Mesodermal cell (in vitro differentiated cells): Measurements from ENCODE around the gene TLR3.
"Not testable (repeated sequence)": the region's sequence is repeated elsewhere in the genome, so short reads cannot be mapped to it uniquely, and the experiment has no call there.

Source experiments
- H3K27ac ChIP-seq: 2 replicates; pipeline ENCODE4 v1.7.0; 2013; ENCODE audit warnings: mild to moderate bottlenecking, low read depth, low read length, moderate library complexity; ENCODE audit not compliant: severe bottlenecking
- H3K36me3 ChIP-seq: 2 replicates; pipeline ENCODE4 v1.7.1; 2013; ENCODE audit warnings: mild to moderate bottlenecking, low read length, moderate library complexity; ENCODE audit not compliant: control insufficient read depth, insufficient read depth
- H3K4me1 ChIP-seq: one replicate; pipeline ENCODE4 v1.7.1; 2013; ENCODE audit warnings: mild to moderate bottlenecking, low read length; ENCODE audit not compliant: insufficient read depth, control insufficient read depth, poor library complexity, severe bottlenecking
- H3K4me3 ChIP-seq: 2 replicates; pipeline ENCODE4 v1.7.0; 2013; ENCODE audit warnings: low read length, control low read depth, mild to moderate bottlenecking; ENCODE audit not compliant: insufficient read depth, poor library complexity, severe bottlenecking; ENCODE audit errors: extremely low read depth
- H3K9me3 ChIP-seq: 2 replicates; pipeline ENCODE4 v1.7.1; 2013; ENCODE audit warnings: mild to moderate bottlenecking, low read length, moderate library complexity; ENCODE audit not compliant: control insufficient read depth
- WGBS, 2 experiments: methylation state at CpG; one replicate each; pipeline ENCODE4 v1.1.5; 2013; ENCODE audit warnings: missing lambda C conversion rate in 2 of 2; ENCODE audit not compliant: insufficient coverage in 2 of 2; 5-methylcytosine and 5-hydroxymethylcytosine counted together

Gene TLR3

DNA sequence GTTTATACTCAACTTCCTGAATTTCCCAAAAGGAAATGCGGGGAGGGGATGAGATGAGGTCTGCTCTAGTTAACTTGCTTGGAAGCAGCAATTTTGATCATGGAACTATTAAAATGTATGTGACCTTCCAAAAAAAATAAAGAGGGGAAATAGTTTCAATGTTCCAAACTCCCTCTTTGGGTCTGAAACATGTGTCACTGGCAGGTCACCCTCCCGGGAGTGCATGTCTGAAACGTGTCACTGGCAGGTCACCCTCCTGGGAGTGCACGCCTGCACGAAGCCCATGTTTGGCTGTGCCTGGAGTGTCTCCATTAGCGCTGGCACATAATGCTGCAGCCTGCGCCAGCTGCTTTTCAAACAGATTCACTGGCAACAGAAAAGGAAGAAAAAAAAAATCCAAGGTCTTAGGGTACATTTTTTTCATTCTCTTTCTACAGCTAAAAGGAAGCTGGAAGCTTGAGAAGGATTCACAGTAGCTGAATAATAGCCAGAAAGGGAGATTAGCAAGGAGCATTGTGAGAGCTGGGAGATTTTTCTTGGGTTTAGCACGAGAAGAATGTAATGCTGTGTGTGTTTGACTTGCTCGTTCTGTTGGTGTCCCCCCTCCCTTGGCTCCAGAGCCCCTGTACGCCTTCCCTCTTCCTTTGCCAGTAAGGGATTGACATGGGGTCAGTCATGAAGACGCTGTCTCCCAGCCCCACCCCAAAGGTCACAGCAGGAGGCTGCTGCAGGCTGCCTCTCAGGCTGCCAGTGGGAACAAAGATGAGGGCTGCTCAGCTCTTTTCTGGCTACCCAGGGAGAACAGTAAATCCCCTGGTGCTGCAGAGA is 39.2 kb upstream of the TLR3 start:
- no peak overlapping the region for H3K27ac ChIP-seq
- no peaks in the 10 kb centered on the region for H3K36me3 ChIP-seq
- H3K9me3 ChIP-seq: peaks cover 14% of the 10 kb centered on the region
- no peak overlapping the region for H3K4me3 ChIP-seq
- WGBS, 2 experiments: 64 to 76% methylated on average over 6 to 8 of the region's 11 CpGs
- H3K4me1 ChIP-seq: no peaks in the 10 kb centered on the region

DNA sequence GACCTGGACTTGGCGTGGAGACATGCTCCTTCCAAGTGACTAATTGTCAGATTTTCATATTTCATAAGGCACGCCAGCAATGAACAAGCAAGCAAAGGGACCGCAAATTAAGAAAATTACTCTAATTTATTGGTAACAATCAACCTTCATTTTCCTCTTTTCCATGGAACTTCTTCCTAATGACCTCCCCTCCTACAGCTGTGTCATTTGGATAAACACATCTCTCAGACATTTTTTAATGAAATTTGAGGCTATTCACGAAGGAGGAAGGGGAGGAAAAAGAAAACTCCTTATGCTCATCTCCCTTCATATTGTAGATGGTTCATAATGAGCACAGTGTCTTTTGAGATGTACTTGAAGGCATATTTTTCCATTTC is 38.6 kb upstream of the TLR3 start:
- WGBS, 2 experiments: 71 to 84% methylated on average over 3 of the region's 4 CpGs
- Histone ChIP-seq H3K4me3 (no peak overlapping the region), H3K27ac (no peak overlapping the region), H3K36me3 (no peaks in the 10 kb centered on the region), H3K4me1 (no peaks in the 10 kb centered on the region), H3K9me3 (peaks cover 19% of the 10 kb centered on the region)

DNA sequence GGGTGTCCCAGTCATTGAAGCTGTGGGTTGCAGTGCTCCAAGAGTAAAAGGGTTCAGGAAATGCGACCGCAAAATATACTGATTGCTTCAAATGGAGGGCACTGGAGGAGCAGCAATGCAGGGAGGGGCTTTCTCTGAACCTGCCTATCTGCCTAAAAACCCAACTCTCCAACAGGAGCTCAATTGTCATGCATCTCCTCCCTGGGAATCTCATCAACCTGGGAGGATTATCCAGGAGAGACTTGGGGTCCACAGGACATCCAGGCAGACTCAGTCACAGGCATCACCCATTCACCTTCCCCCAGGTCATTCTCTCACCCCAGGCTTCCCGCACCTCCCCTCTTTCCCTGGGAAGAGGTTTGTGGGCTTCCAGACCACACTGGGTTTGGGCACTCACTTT is 38.2 kb upstream of the TLR3 start:
- WGBS, 2 experiments: 65 to 75% methylated on average over 3 of the region's 3 CpGs
- Histone ChIP-seq H3K36me3 (no peaks in the 10 kb centered on the region), H3K4me1 (no peaks in the 10 kb centered on the region), H3K27ac (no peak overlapping the region), H3K4me3 (no peak overlapping the region), H3K9me3 (peaks cover 21% of the 10 kb centered on the region)

DNA sequence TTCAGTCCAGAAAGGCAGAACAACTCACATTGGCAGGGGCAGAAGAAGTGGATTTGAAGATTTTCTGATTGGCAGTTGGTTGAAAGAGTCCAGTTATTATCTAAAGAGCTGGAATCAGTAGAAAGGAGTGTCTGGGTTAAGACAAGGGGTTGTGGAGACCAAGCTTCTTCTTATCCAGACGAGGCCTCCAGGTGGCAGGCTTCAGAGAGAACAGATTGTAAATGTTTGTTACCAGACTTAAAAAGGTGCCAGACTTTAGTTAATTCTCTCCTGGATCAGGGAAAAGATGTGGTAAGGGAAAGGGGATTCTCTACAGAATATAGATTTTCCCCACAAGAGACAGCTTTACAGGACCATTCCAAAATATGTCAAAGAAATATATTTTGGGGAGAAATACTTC is 36.7 kb upstream of the TLR3 start:
- no peak overlapping the region for H3K27ac ChIP-seq
- no peak overlapping the region for H3K4me3 ChIP-seq
- no peaks in the 10 kb centered on the region for H3K4me1 ChIP-seq
- peaks cover 27% of the 10 kb centered on the region for H3K9me3 ChIP-seq
- WGBS, 2 experiments: 25% methylated on average over 1 of the region's 1 CpG; no CpG with 5 or more reads in 1 of the 2 experiments
- H3K36me3 ChIP-seq: no peaks in the 10 kb centered on the region

DNA sequence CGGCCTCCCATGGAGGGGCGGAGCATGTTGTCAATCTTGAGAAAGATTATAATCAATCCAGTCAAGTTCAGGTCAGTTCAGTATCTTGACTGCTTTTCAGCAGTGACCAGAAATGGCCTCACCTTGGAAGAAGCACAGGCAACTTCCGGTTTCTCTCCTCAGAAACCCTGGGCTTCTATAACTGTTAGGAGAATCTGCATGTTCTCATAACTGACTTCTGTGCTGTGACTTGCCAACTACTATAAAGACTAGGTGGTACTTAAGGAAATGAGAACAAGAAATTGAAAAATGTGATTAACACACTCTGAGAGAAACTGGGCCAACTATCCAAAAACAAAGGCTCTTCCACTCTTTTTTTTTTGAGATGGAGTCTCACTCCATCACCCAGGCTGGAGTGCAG is 35.9 kb upstream of the TLR3 start:
- WGBS, 2 experiments: 92 to 100% methylated on average over 3 of the region's 3 CpGs
- no peaks in the 10 kb centered on the region for H3K4me1 ChIP-seq
- H3K9me3 ChIP-seq: peaks cover 21% of the 10 kb centered on the region

DNA sequence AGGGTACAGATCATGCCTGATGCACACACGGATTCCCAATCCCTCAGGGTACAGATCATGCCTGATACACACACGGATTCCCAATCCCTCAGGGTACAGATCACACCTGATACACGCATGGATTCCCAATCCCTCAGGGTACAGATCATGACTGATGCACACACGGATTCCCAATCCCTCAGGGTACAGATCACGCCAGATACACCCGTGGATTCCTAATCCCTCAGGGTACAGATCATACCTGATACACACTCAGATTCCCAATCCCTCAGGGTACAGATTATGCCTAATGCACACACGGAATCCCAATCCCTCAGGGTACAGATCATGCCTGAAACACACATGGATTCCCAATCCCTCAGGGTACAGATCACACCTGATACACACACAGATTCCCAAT is 34.3 kb upstream of the TLR3 start:
- H3K4me1 ChIP-seq, H3K36me3 ChIP-seq, H3K27ac ChIP-seq, H3K4me3 ChIP-seq: not testable (repeated sequence)
- 86 to 90% methylated on average over 7 of the region's 7 CpGs for WGBS, 2 experiments
- peaks cover 20% of the 10 kb centered on the region for H3K9me3 ChIP-seq

More for the DNA sequence above, 35.9 kb upstream of the TLR3 start:
- no peaks in the 10 kb centered on the region for H3K36me3 ChIP-seq
- no peak overlapping the region for H3K4me3 ChIP-seq
- no peak overlapping the region for H3K27ac ChIP-seq

DNA sequence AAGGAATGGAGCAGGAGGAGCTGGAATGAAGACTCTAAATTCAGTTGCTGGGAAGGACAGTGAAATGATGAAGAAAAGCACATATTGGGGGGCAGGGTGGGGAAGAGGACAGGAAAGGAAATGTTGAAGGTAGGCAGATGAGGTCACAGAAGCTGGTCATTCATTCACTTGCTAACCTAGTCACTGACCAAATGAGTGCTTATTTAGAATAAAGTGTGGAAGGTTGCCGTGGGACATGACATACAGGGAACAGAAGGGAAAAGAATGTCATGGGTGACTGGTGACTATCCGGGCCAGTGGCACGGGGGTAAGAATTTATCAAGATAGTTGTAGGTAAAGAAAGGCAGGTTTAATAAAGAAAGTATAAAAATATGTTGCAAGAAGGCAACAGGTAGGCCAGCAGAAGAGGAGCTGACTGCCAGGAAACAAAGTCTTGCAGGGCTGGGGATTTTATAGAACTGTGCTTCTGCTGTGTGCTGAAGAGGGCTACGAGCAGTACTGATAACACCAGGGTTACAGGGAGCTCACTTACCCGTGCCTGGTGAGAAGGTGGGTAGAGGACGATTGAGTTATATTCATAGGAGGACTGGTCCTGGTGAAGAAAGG is 31.9 kb upstream of the TLR3 start:
- Histone ChIP-seq H3K36me3 (no peaks in the 10 kb centered on the region), H3K9me3 (peaks cover 20% of the 10 kb centered on the region), H3K4me1 (no peaks in the 10 kb centered on the region), H3K4me3 (no peak overlapping the region), H3K27ac (no peak overlapping the region)
- WGBS, 2 experiments: 93 to 95% methylated on average over 4 of the region's 6 CpGs

DNA sequence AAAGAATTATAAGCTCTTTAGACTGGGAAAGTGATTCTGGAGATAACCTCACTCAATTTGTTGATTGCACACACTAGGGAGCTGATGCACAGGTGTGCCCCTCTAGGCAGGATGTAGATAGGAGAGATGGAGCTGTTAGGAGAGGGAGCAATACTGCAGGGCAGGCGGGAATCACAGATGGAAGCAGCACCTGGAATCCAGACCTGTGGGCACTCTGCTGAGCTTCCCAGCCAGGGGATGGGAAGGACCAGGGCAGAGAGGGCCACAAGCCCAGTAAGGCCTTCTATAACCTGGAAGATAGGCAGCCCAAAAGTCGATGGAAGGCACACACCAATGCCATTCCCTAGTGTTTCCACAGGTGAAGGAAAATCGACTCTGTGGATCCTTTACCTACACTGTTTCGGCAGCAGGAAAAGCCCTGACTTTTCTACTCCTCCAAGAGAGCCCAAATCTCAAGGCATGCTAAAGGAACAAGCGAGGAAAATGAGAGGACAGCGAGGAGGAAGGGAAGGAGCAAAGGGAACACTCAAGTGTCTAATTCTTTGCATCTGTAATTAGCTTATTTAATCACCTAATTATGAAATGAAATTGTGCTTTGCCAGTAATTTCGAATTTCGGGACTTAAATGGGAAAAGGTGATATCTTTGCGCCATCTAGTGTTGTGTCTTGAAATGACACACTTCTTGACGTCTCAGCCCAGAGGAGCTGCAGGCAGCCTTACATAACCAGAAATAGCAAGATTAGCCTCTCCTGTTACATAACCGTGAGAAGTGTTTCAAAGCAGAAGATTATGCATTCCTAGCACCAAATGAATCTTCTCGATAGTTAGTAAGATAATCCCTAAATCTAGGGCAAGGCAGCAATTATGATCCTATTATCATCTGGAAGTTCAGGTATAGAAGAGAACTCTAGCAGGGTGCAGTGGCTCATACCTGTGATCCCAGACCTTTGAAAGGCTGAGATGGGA is 31.0 kb upstream of the TLR3 start:
- H3K4me3 ChIP-seq: no peak overlapping the region
- WGBS, 2 experiments: 14 to 43% methylated on average over 3 to 6 of the region's 12 CpGs
- H3K9me3 ChIP-seq: peaks cover 20% of the 10 kb centered on the region
- no peaks in the 10 kb centered on the region for H3K36me3 ChIP-seq
- H3K27ac ChIP-seq: no peak overlapping the region
- H3K4me1 ChIP-seq: no peaks in the 10 kb centered on the region

DNA sequence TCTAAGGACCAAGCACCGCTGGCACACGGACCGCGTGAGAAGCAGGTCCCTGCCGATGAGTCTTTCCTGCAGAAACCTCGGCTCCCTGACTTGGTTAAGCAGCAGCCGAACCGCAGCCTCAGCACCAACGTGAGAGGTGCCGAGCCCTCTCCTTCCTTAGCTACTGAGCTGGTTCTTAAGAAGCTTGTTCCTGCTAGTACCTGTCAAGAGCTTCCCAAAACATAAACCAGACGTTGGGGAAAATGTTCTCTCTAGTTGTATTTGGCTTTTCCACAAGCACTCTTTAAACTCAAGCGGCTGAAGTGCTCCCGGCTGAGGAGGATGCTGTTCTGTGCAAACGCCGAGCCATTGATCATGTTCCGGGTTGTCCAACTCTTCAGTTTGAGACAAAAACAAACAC is 29.3 kb upstream of the TLR3 start:
- H3K36me3 ChIP-seq: no peaks in the 10 kb centered on the region
- no peak overlapping the region for H3K4me3 ChIP-seq
- no peak overlapping the region for H3K27ac ChIP-seq
- 84% methylated on average over 15 to 16 of the region's 16 CpGs for WGBS, 2 experiments
- peaks cover 18% of the 10 kb centered on the region for H3K9me3 ChIP-seq
- H3K4me1 ChIP-seq: no peaks in the 10 kb centered on the region

DNA sequence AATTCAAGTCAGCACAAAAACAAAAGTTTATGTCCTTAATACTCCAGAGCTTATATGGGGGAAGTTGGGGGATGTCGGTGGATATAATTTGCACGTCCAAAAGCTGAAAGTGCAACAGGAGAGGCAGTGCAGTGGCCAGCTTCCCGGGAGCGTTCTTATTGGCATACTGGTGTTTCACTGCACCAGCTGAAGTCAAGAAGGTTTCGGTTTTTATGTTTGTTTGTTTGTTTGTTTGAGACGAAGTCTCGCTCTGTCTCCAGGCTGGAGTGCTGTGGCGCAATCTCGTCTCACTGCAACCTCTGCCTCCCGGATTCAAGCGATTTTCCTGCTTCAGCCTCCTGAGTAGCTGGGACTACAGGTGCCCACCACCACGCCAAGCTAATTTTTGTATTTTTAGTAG is 28.6 kb upstream of the TLR3 start:
- no peaks in the 10 kb centered on the region for H3K4me1 ChIP-seq
- WGBS, 2 experiments: 89 to 97% methylated on average over 10 to 12 of the region's 12 CpGs
- H3K27ac ChIP-seq: no peak overlapping the region
- H3K9me3 ChIP-seq: peaks cover 12% of the 10 kb centered on the region
- no peak overlapping the region for H3K4me3 ChIP-seq
- no peaks in the 10 kb centered on the region for H3K36me3 ChIP-seq
